SU-DHL-6 (cell line): ENCODE measurements around the gene GDI2.

Source experiments
- H2AFZ ChIP-seq: fragments of 200-600 bp; sonication (generic); 2 replicates; pipeline ENCODE4 v1.6.1; 2014; ENCODE audit warnings: low read depth, mild to moderate bottlenecking, moderate library complexity, mixed read lengths, antibody characterized with exemption, low read length; ENCODE audit not compliant: severe bottlenecking
- H3F3A ChIP-seq: fragments of 200-600 bp; shearing (Covaris generic); 2 replicates; pipeline ENCODE4 v1.6.0; 2016; ENCODE audit warnings: antibody characterized with exemption, mild to moderate bottlenecking; ENCODE audit not compliant: insufficient read depth
- H3K27ac ChIP-seq: fragments of 200-600 bp; sonication (generic); 2 replicates; pipeline ENCODE4 v1.5.1; 2016; ENCODE audit warnings: low read depth, mild to moderate bottlenecking, low read length, moderate library complexity, mixed read lengths
- H3K27me3 ChIP-seq: fragments of 200-600 bp; sonication (generic), shearing (Covaris generic); 2 replicates; pipeline ENCODE4 v1.6.0; 2014; ENCODE audit warnings: mild to moderate bottlenecking, low read length
- H3K36me3 ChIP-seq: fragments of 200-600 bp; sonication (generic); 2 replicates; pipeline ENCODE4 v1.6.1; 2014; ENCODE audit warnings: mild to moderate bottlenecking, low read length, mixed read lengths
- H3K4me2 ChIP-seq: fragments of 300-600, 200-600 bp; shearing (Covaris generic), sonication (generic); 2 replicates; pipeline ENCODE4 v1.6.0; 2014; ENCODE audit warnings: low read length, low read depth, mild to moderate bottlenecking; ENCODE audit not compliant: poor library complexity, severe bottlenecking
- H3K4me3 ChIP-seq: fragments of 200-600 bp; sonication (generic); 2 replicates; pipeline ENCODE4 v1.5.1; 2014; ENCODE audit warnings: antibody characterized with exemption, low read length, mild to moderate bottlenecking, mixed read lengths; ENCODE audit not compliant: insufficient read depth, poor library complexity, severe bottlenecking
- H3K79me2 ChIP-seq: fragments of 200-600 bp; sonication (generic); 2 replicates; pipeline ENCODE4 v1.6.1; 2014; ENCODE audit warnings: mild to moderate bottlenecking, low read length, moderate library complexity; ENCODE audit not compliant: insufficient read depth
- H3K9ac ChIP-seq: fragments of 200-600 bp; sonication (generic); 2 replicates; pipeline ENCODE4 v1.7.0; 2014; ENCODE audit warnings: mild to moderate bottlenecking, low read length
- H3K9me2 ChIP-seq: fragments of 200-600 bp; sonication (generic); replicated peaks from 2 replicates; pipeline ENCODE4 v1.6.1; 2014; ENCODE audit warnings: low read length; ENCODE audit not compliant: insufficient read depth
- H3K9me3 ChIP-seq: fragments of 200-600 bp; sonication (generic); 2 replicates; pipeline ENCODE4 v1.6.1; 2014; ENCODE audit warnings: low read length, mixed read lengths; ENCODE audit not compliant: insufficient read depth
- H4K20me1 ChIP-seq: fragments of 200-600 bp; sonication (generic); 2 replicates; pipeline ENCODE4 v1.6.1; 2014; ENCODE audit warnings: low read depth, mild to moderate bottlenecking, antibody characterized with exemption, low read length, moderate library complexity, mixed read lengths
- CTCF ChIP-seq: fragments of 200-600 bp; sonication (generic); IDR thresholded peaks from one replicate; pipeline ENCODE4 v1.5.1; 2017; ENCODE audit warnings: antibody characterized with exemption, mild to moderate bottlenecking, low read length, moderate library complexity; ENCODE audit not compliant: insufficient read depth, poor library complexity, severe bottlenecking
- EZH2phosphoT487 ChIP-seq: fragments of 200-600 bp; sonication (generic), shearing (Covaris generic); conservative IDR thresholded peaks from 2 replicates; pipeline ENCODE4 v1.6.1; 2018; ENCODE audit warnings: mild to moderate bottlenecking, antibody characterized with exemption, low read length, moderate library complexity, mixed read lengths

The GDI2 gene

GRCh38 chr10:5813091-5813340, 218 bp downstream of the GDI2 start:
- Histone ChIP-seq H3K36me3 (peaks cover 4% of the 10 kb centered on the region; the same call in 1 of the 2 replicates), H3F3A (peaks cover 32% of the 10 kb centered on the region), H3K79me2 (peaks cover 68% of the 10 kb centered on the region), H3K9ac (peak overlapping the region; percentile 100), H2AFZ (no peak overlapping the region), H3K9me3 (no peaks in the 10 kb centered on the region), H3K27me3 (no peaks in the 10 kb centered on the region), H4K20me1 (peaks cover 32% of the 10 kb centered on the region), H3K4me2 (peak overlapping the region; percentile 86), H3K4me3 (peak overlapping the region; percentile 99), H3K9me2 (no peaks in the 10 kb centered on the region), H3K27ac (peak overlapping the region; percentile 86)
- TF ChIP-seq CTCF (no peak), EZH2phosphoT487 (no peak)

- H3K4me2 ChIP-seq: peak overlapping the region; percentile 86
- H3K9ac ChIP-seq: peak overlapping the region; percentile 100
- H3K79me2 ChIP-seq: peaks cover 73% of the 10 kb centered on the region
- H3K9me2 ChIP-seq: no peaks in the 10 kb centered on the region
- H3F3A ChIP-seq: peaks cover 32% of the 10 kb centered on the region
- no peaks in the 10 kb centered on the region for H3K27me3 ChIP-seq
- H4K20me1 ChIP-seq: peaks cover 33% of the 10 kb centered on the region
- no peak overlapping the region for H2AFZ ChIP-seq
- H3K36me3 ChIP-seq: peaks cover 4% of the 10 kb centered on the region; the same call in 1 of the 2 replicates
- no peaks in the 10 kb centered on the region for H3K9me3 ChIP-seq
- TF ChIP-seq CTCF (no peak), EZH2phosphoT487 (no peak)
- peak overlapping the region; percentile 99 for H3K4me3 ChIP-seq
- peak overlapping the region; percentile 86 for H3K27ac ChIP-seq
Observed at GRCh38 chr10:5812283-5813090, 747 bp downstream of the GDI2 start.

- TF ChIP-seq CTCF (no peak), EZH2phosphoT487 (no peak)
- Histone ChIP-seq H3K79me2 (peaks cover 84% of the 10 kb centered on the region), H3K27ac (peak overlapping the region; percentile 86), H3K9me3 (no peaks in the 10 kb centered on the region), H3F3A (peaks cover 39% of the 10 kb centered on the region), H3K27me3 (no peaks in the 10 kb centered on the region), H3K4me3 (peak overlapping the region; percentile 99), H2AFZ (no peak overlapping the region), H3K9me2 (no peaks in the 10 kb centered on the region), H4K20me1 (peaks cover 44% of the 10 kb centered on the region), H3K36me3 (peaks cover 4% of the 10 kb centered on the region; the same call in 1 of the 2 replicates), H3K4me2 (peak overlapping the region; percentile 86), H3K9ac (peak overlapping the region; percentile 100)
Observed at GRCh38 chr10:5811387-5811821, 1.8 kb downstream of the GDI2 start.
